ENCODE results near the gene PPIF.

Gene PPIF

DNA sequence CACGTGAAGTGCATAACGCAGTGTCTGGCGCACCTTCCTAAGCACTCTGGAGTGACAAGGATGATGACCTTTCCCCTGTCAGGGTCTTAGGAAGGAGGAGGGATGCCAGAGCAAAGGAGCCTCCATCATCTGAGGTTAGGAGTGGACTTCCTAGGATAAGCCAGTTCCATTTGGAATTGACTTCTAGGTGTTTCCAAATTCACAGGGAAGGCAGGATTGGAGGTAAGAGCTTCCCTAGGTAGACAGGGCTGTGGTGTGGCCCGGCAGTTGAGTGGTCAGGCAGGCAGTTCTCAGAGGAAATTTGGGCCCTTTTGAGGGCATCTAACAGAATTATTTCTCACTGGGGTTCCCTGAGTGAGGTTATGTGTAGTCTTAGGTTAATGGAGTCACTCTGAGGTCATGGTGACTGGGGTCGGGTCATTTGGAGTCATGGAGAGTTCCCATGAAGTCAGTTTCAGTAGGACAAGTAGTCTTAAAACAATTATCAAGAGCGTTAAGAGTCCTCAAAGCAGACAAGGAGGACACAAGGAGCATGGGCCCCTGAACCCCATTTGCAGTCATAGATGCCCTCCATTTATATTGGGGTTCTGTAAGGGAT, 8.2 kb downstream of the PPIF start:
- H3K9ac ChIP-seq (ENCODE audit: low read length) = no peak overlapping the region
- no peak overlapping the region for H3K4me3 ChIP-seq (ENCODE audit: low read length)
- no peaks in the 10 kb centered on the region for H3K9me3 ChIP-seq (ENCODE audit: control insufficient read depth, low read length)
- no peaks in the 10 kb centered on the region for H3K27me3 ChIP-seq (ENCODE audit: control insufficient read depth, insufficient read depth, low read length)
- peaks cover 36% of the 10 kb centered on the region for H3K4me1 ChIP-seq (ENCODE audit: control insufficient read depth, insufficient read depth, low read length)
- H3K36me3 ChIP-seq (ENCODE audit: control insufficient read depth, insufficient read depth, low read length) = peaks cover 32% of the 10 kb centered on the region

DNA sequence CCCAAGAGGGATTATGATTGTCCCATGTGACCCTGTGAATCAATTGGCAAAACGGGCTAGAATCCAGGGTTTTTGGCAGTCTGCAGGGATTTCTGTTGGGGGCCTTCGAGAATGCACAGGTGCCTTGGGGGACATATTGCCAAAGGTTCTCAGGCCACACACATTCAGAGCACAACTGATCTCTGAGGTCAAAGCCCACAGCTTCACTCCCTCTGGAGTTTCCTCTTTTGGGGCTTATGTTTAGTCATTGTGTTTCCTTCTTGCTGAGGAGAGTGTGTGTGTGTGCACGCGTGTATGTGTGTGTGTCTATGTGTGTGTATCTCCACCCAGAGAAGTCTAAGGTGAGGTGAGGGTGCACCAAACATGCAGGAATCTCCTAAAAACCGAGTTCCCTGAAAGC, 8.8 kb downstream of the PPIF start:
- Histone ChIP-seq H3K27me3 (ENCODE audit: control insufficient read depth, insufficient read depth, low read length) (no peaks in the 10 kb centered on the region), H3K4me1 (ENCODE audit: control insufficient read depth, insufficient read depth, low read length) (peaks cover 34% of the 10 kb centered on the region), H3K9ac (ENCODE audit: low read length) (no peak overlapping the region), H3K9me3 (ENCODE audit: control insufficient read depth, low read length) (no peaks in the 10 kb centered on the region), H3K36me3 (ENCODE audit: control insufficient read depth, insufficient read depth, low read length) (peaks cover 27% of the 10 kb centered on the region), H3K4me3 (ENCODE audit: low read length) (no peak overlapping the region)

DNA sequence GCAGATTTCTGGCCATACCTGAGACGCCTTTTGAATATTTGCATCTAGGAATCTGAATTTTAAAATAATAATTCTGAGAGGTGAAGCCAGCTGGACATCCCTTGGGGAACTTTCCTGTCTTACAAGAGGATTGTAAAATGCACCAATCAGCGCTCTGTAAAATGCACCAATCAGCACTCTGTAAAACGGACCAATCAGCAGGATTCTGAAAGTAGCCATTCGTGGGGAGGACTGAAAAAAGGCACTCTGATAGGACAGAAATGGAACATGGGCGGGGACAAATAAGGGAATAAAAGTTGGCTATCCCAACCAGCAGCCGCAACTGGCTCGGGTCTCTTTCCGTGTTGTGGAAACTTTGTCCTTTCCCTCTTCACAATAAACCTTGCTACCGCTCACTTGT, 9.9 kb downstream of the PPIF start:
- Histone ChIP-seq H3K9me3 (ENCODE audit: control insufficient read depth, low read length) (no peaks in the 10 kb centered on the region), H3K4me1 (ENCODE audit: control insufficient read depth, insufficient read depth, low read length) (peaks cover 34% of the 10 kb centered on the region), H3K27me3 (ENCODE audit: control insufficient read depth, insufficient read depth, low read length) (no peaks in the 10 kb centered on the region), H3K4me3 (ENCODE audit: low read length) (no peak overlapping the region), H3K36me3 (ENCODE audit: control insufficient read depth, insufficient read depth, low read length) (peaks cover 27% of the 10 kb centered on the region), H3K9ac (ENCODE audit: low read length) (no peak overlapping the region)

DNA sequence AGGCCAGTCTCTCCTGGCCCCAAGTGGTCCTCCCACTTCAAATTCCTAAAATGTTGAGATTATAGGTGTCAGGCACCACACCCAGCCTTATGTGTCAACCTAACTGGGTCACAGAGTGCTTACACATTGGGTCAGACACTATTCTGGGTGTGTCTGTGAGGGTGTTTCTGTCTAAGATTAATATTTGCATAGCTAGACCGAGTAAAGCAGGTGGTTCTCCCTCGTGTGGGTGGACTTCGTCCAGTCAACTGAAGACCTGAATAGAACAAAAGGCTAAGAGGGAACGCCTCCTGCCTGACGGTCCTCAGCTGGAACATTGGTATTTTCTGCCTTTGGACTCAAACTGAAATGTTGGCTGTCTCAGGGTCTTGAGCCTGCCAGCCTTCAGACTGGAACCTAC, 11.5 kb downstream of the PPIF start:
- H3K4me3 ChIP-seq (ENCODE audit: low read length) = no peak overlapping the region
- peaks cover 11% of the 10 kb centered on the region for H3K36me3 ChIP-seq (ENCODE audit: control insufficient read depth, insufficient read depth, low read length)
- H3K4me1 ChIP-seq (ENCODE audit: control insufficient read depth, insufficient read depth, low read length) = peaks cover 34% of the 10 kb centered on the region
- H3K9me3 ChIP-seq (ENCODE audit: control insufficient read depth, low read length) = no peaks in the 10 kb centered on the region
- no peak overlapping the region for H3K9ac ChIP-seq (ENCODE audit: low read length)
- H3K27me3 ChIP-seq (ENCODE audit: control insufficient read depth, insufficient read depth, low read length) = no peaks in the 10 kb centered on the region

DNA sequence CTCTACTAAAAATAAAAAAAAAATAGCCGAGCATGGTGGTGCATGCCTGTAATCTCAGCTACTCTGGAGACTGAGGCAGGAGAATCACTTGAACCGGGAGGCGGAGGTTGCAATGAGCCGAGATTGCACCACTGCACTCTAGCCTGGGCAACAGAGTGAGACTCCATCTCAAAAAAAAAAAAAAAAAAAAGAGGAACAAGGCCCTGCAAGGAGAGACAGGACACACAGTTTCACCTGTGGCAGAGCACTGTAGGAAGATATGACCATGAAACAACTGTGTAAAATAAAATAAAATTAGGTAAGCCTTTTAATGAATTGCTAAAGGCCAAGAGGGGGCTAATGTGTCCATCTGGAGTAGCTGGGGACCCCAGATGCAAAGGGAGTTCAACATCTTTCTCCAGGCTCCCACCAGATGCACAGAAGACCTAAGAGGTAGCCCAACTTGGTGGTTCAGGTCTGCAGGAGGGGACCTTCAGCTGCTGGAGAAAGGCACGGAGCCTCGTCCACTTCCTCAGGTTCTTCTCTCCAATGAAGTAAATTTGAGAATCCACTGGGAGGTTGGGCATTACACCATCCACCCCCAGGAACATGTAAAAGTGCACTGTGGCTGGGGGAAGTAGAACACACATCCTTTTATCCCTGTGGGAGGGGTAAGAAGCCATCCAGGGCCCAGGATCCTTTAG, 12.7 kb downstream of the PPIF start:
- H3K9ac ChIP-seq (ENCODE audit: low read length) = no peak overlapping the region
- H3K27me3 ChIP-seq (ENCODE audit: control insufficient read depth, insufficient read depth, low read length) = no peaks in the 10 kb centered on the region
- no peaks in the 10 kb centered on the region for H3K36me3 ChIP-seq (ENCODE audit: control insufficient read depth, insufficient read depth, low read length)
- no peaks in the 10 kb centered on the region for H3K9me3 ChIP-seq (ENCODE audit: control insufficient read depth, low read length)
- no peak overlapping the region for H3K4me3 ChIP-seq (ENCODE audit: low read length)
- peaks cover 34% of the 10 kb centered on the region for H3K4me1 ChIP-seq (ENCODE audit: control insufficient read depth, insufficient read depth, low read length)

DNA sequence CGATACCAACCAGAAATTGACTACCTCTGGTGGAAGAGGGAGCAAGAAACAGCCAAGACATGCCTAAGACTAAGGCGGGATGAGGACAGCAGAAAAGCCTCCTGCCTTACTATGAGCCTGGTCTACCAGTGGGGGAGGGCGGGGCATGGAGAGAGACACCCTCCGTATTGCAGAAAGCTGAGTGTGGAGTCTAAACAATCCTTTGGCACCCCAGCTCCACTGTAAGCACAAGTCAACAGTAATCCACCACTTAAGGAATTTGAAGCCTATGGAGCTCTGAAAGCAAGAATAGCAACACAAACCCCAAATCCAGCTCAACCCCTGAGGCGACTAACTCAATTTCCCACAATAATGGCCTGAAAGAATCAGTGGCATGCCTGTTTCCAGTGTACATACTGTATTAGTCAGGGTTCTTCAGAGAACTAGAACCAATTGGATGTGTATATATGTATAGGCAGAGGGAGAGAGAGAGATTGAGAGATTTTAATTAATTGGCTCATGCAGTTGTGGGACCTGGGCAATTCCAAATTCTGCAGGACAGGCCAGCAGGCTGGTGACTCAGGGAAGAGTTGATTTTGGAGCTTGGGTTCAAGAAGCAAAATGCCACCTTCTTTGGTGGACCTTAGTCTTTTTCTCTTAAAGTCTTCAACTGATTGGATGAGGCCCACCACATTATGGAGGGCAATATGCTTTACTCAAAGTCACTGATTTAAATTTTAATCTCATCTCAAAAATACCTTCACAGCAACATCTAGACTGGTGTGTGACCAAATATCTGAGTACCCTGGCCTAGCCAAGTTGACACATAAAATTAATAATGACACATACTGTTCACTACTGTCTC, 13.5 kb downstream of the PPIF start:
- H3K9ac ChIP-seq (ENCODE audit: low read length) = no peak overlapping the region
- no peaks in the 10 kb centered on the region for H3K9me3 ChIP-seq (ENCODE audit: control insufficient read depth, low read length)
- H3K36me3 ChIP-seq (ENCODE audit: control insufficient read depth, insufficient read depth, low read length) = no peaks in the 10 kb centered on the region
- H3K27me3 ChIP-seq (ENCODE audit: control insufficient read depth, insufficient read depth, low read length) = no peaks in the 10 kb centered on the region
- peaks cover 34% of the 10 kb centered on the region for H3K4me1 ChIP-seq (ENCODE audit: control insufficient read depth, insufficient read depth, low read length)
- H3K4me3 ChIP-seq (ENCODE audit: low read length) = no peak overlapping the region

DNA sequence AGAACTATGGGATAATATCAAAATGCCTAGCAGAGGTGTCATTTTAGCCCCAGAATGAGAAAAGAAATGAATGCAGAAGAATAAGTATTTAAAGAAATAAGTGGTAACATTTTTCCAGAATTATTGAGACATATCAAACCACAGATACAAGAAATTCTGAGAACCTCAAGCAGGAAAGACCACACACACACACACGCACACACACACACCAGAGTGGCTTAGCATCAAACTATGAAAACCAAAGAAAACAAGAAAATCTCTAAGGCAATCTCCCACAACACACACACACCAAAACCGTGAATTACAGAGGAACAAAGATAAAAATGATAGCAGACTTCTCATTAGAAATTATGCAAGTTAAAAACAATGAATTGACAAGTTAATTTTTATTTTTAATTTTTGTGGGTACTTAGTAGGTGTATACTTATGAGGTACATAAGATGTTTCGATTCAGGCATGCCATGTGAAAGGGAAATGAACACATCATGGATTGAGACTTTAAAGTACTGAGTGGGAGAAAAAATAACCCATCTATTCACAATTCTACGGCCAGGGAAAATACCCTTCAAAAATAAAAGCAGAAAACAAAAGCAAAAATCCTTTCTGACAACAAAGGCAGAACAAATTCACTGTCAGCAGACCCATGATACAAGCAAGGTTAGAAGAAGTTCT, 14.6 kb downstream of the PPIF start:
- no peaks in the 10 kb centered on the region for H3K27me3 ChIP-seq (ENCODE audit: control insufficient read depth, insufficient read depth, low read length)
- H3K4me1 ChIP-seq (ENCODE audit: control insufficient read depth, insufficient read depth, low read length) = peaks cover 29% of the 10 kb centered on the region
- no peak overlapping the region for H3K4me3 ChIP-seq (ENCODE audit: low read length)
- no peak overlapping the region for H3K9ac ChIP-seq (ENCODE audit: low read length)
- H3K9me3 ChIP-seq (ENCODE audit: control insufficient read depth, low read length) = no peaks in the 10 kb centered on the region
- H3K36me3 ChIP-seq (ENCODE audit: control insufficient read depth, insufficient read depth, low read length) = no peaks in the 10 kb centered on the region

DNA sequence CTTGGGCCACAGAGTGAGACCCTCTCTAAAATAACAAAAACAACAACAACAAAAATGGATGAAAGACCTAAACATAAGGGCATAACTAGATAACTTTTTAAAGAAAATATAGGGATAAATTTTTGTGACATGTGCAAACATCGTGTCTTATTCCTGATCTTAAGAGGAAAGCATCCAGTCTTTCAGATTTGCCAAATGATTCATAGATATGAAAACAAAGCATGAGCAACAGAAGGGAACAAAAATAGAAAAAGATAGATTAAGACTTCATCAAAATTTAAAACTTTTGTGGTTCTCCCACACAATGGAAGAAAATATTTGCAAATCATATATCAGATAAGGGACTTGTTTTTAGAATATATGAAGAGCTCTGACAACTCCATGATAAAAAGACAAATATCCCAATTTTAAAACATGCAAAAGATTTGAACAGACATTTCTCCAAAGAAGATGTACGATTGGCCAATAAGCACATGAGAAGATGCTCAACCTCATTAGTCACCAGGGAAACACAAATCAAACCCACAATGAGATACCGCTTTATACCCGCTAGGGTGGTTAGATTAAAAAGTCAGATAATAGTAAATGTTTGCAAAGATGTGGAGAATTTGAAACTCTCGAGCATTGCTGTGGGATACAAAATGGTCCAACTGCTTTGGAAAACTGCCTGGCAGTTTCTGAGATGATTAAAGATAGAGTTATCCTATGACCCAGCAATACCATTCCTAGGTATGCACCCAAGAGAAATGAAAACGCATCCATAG, 20.3 kb downstream of the PPIF start:
- no peaks in the 10 kb centered on the region for H3K36me3 ChIP-seq (ENCODE audit: control insufficient read depth, insufficient read depth, low read length)
- no peaks in the 10 kb centered on the region for H3K9me3 ChIP-seq (ENCODE audit: control insufficient read depth, low read length)
- H3K27me3 ChIP-seq (ENCODE audit: control insufficient read depth, insufficient read depth, low read length) = no peaks in the 10 kb centered on the region
- no peak overlapping the region for H3K9ac ChIP-seq (ENCODE audit: low read length)
- no peak overlapping the region for H3K4me3 ChIP-seq (ENCODE audit: low read length)
- H3K4me1 ChIP-seq (ENCODE audit: control insufficient read depth, insufficient read depth, low read length) = no peaks in the 10 kb centered on the region

DNA sequence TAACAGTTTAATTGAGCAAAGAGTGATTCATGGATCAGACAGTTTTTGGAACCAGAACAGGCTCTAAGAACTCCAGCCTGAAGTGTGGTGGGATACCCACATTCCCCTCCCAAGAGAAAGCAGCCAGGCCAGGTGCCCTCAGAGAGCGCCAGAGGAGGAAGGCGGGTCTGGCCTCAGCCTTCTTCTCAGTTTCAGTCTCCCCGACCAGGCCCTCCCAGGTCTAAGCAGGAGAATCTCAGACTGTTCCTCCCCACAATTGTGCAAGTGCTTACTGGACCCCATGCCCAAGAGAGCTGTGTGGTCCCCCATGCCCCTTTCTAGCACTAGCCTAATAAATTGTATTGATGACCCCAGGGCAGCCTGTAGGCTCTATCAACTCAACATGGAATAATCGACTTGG, 25.6 kb downstream of the PPIF start:
- H3K4me3 ChIP-seq (ENCODE audit: low read length) = no peak overlapping the region
- no peaks in the 10 kb centered on the region for H3K36me3 ChIP-seq (ENCODE audit: control insufficient read depth, insufficient read depth, low read length)

DNA sequence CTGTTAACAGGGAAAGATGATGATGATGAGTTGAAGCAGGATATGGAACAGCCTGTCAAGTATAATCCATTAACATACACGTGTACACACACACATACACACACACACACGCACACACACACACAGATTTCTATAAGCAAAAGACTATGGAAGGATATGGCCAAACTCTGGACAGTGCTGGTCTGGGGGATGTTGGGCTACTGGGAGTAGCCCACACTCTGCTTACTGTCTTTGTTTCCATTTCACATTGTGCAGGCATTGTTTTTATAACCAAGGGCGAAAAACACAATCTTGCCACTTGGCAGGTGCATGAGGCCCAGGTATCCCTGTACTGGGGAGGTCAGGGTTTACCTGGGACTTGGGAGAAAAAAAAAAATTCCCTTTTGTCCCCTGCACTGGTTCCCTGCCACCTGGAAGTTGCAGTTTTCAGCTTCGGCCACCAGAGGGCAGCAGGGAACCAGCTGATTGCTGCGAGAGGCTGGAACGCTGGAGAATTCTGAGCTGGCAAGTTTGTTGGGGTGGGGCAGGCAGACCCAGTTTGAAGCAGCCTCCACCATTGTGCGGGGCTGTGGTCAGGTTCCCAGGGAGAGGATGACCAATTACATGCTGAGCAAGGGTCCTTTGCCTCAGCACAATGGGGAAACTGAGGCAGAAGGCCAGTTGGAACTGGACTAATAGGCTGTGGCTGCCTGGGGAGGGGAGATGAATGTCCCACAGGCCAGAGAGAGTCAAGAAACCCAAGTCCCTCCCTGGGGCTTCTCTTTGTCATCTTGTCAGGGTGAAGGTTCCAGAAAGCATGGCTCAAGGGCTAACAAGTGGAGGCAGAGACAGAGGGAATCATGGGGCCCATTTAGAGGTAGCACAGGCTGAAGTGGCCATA, 27.3 kb downstream of the PPIF start:
- H3K36me3 ChIP-seq (ENCODE audit: control insufficient read depth, insufficient read depth, low read length) = no peaks in the 10 kb centered on the region
- peaks cover 15% of the 10 kb centered on the region for H3K4me1 ChIP-seq (ENCODE audit: control insufficient read depth, insufficient read depth, low read length)
- no peaks in the 10 kb centered on the region for H3K9me3 ChIP-seq (ENCODE audit: control insufficient read depth, low read length)
- H3K9ac ChIP-seq (ENCODE audit: low read length) = no peak overlapping the region
- H3K4me3 ChIP-seq (ENCODE audit: low read length) = no peak overlapping the region
- H3K27me3 ChIP-seq (ENCODE audit: control insufficient read depth, insufficient read depth, low read length) = no peaks in the 10 kb centered on the region

More for the DNA sequence above, 25.6 kb downstream of the PPIF start:
- no peak overlapping the region for H3K9ac ChIP-seq (ENCODE audit: low read length)
- H3K9me3 ChIP-seq (ENCODE audit: control insufficient read depth, low read length) = no peaks in the 10 kb centered on the region
- no peaks in the 10 kb centered on the region for H3K27me3 ChIP-seq (ENCODE audit: control insufficient read depth, insufficient read depth, low read length)
- peaks cover 15% of the 10 kb centered on the region for H3K4me1 ChIP-seq (ENCODE audit: control insufficient read depth, insufficient read depth, low read length)

All from mucosa of stomach (tissue), 1 donor.